Measurements from ENCODE around the gene FNBP1L. TPM values are rescaled to one million over a fixed set of nuclear protein-coding genes. Genes with fewer than 3 reads are reported as not detected.

FNBP1L gene
- total RNA-seq, 1 donor from 2014 or later: 57.8 TPM

DNA sequence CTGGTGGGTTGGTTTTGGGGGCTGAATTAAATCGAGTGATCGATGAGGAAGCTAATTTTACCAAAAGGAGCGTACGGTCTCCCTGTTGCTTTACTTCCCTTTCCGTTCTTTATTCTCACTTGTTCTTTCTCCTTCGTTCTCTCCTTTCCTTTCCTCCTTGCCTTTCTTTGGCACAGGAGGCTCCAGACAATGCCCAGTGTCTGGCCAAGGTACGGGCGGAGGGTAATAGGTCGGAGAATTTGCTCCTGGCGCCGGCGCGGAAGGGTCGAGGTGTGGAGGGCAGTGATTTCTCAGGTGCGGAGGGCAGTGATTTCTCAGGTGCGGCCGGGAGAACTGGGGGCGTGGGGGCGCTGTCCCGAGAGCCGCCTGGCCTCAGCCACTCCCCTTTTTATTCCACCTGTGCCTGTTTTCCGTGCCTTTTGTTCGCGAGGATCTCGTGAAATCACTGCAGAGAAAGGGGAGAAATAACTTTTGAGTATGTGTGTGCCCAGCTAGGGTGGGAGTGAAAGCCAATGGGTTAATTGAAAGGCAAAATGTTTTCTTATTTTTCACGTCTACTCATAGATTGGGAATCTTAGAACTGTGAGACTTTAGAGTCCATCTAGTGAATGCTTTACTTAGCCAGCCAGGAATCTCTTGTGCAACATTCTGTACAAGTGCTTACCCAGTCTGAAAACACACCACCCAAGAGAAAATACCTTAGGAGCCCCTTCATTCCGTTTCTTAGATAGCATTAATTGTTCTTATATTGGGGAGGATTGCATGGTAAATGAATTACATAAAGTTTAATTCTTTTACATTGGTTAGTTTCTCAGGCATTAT is 1.3 kb downstream of the FNBP1L start:
- Mint-ChIP-seq H3K36me3 (ENCODE audit: low read depth, unreplicated experiment) (no peaks in the 10 kb centered on the region), H3K27me3 (ENCODE audit: low read depth, unreplicated experiment) (no peaks in the 10 kb centered on the region), H3K27ac (ENCODE audit: unreplicated experiment) (peak overlapping the region; percentile 96), H3K4me3 (ENCODE audit: unreplicated experiment) (peak overlapping the region; percentile 98), H3K4me1 (ENCODE audit: low read depth, unreplicated experiment) (peaks cover 20% of the 10 kb centered on the region), H3K9me3 (ENCODE audit: unreplicated experiment) (no peaks in the 10 kb centered on the region)
- peak; percentile 60 for FAIRE-seq
- peak; percentile 59 for DNase-seq (ENCODE audit: low read depth)
- H3K79me2 ChIP-seq (ENCODE audit: insufficient read depth, low read length): peaks cover 63% of the 10 kb centered on the region
- H3K27ac ChIP-seq (ENCODE audit: low read depth, low read length): peak overlapping the region; percentile 58
- peak overlapping the region; percentile 83 for H3K9ac ChIP-seq (ENCODE audit: low read length)
- peak overlapping the region; percentile 95 for H2AFZ ChIP-seq (ENCODE audit: low read depth, low read length)
- peak overlapping the region; percentile 93 for H3K4me2 ChIP-seq (ENCODE audit: low read length)
- H3K4me3 ChIP-seq (ENCODE audit: insufficient read depth, low read depth, low read length): peak overlapping the region; percentile 87
- TF ChIP-seq EZH2 (IDR thresholded peaks at IDR 0.05; ENCODE audit: insufficient read depth, low read length): no peak
- TF ChIP-seq, protein P1, sequence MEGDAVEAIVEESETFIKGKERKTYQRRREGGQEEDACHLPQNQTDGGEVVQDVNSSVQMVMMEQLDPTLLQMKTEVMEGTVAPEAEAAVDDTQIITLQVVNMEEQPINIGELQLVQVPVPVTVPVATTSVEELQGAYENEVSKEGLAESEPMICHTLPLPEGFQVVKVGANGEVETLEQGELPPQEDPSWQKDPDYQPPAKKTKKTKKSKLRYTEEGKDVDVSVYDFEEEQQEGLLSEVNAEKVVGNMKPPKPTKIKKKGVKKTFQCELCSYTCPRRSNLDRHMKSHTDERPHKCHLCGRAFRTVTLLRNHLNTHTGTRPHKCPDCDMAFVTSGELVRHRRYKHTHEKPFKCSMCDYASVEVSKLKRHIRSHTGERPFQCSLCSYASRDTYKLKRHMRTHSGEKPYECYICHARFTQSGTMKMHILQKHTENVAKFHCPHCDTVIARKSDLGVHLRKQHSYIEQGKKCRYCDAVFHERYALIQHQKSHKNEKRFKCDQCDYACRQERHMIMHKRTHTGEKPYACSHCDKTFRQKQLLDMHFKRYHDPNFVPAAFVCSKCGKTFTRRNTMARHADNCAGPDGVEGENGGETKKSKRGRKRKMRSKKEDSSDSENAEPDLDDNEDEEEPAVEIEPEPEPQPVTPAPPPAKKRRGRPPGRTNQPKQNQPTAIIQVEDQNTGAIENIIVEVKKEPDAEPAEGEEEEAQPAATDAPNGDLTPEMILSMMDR (IDR thresholded peaks at IDR 0.05; ENCODE audit: insufficient read depth, low read depth, low read length): no peak
- H4K20me1 ChIP-seq (ENCODE audit: insufficient read depth, low read length): peaks cover 50% of the 10 kb centered on the region
- H3K4me1 ChIP-seq (ENCODE audit: insufficient read depth, low read length): peaks cover 5% of the 10 kb centered on the region
- H3K36me3 ChIP-seq (ENCODE audit: insufficient read depth, low read length): no peaks in the 10 kb centered on the region
- H3K9me3 ChIP-seq (ENCODE audit: insufficient read depth, low read depth, low read length): no peaks in the 10 kb centered on the region
- no peaks in the 10 kb centered on the region for H3K27me3 ChIP-seq (ENCODE audit: insufficient read depth, low read length)

DNA sequence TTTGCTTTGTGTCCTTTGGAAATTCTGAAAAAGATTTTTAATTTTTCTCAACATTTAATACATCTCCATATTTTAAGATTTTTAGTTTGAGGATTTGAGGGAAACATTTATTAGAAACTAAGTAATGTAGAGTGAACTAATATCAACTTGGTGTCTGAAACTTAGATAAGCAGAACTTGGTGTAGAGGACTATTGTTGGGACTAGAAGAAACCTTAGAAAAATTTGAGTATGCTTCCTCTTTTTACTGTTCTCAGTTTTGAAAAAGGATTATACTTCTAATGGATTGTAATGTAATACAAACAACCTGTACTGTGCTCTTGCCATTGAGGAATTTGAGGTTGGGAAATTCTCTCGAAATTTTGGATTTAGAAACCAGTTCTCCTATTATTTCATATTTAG is 2.4 kb downstream of the FNBP1L start:
- Histone ChIP-seq H3K9me3 (ENCODE audit: insufficient read depth, low read depth, low read length) (no peaks in the 10 kb centered on the region), H3K27ac (ENCODE audit: low read depth, low read length) (no peak overlapping the region), H3K79me2 (ENCODE audit: insufficient read depth, low read length) (peaks cover 73% of the 10 kb centered on the region), H3K4me1 (ENCODE audit: insufficient read depth, low read length) (peaks cover 5% of the 10 kb centered on the region), H3K9ac (ENCODE audit: low read length) (no peak overlapping the region), H3K36me3 (ENCODE audit: insufficient read depth, low read length) (no peaks in the 10 kb centered on the region), H2AFZ (ENCODE audit: low read depth, low read length) (no peak overlapping the region), H4K20me1 (ENCODE audit: insufficient read depth, low read length) (peaks cover 55% of the 10 kb centered on the region), H3K4me2 (ENCODE audit: low read length) (peak overlapping the region; percentile 12), H3K27me3 (ENCODE audit: insufficient read depth, low read length) (no peaks in the 10 kb centered on the region), H3K4me3 (ENCODE audit: insufficient read depth, low read depth, low read length) (no peak overlapping the region)
- Mint-ChIP-seq H3K4me1 (ENCODE audit: low read depth, unreplicated experiment) (peaks cover 20% of the 10 kb centered on the region), H3K36me3 (ENCODE audit: low read depth, unreplicated experiment) (no peaks in the 10 kb centered on the region), H3K9me3 (ENCODE audit: unreplicated experiment) (no peaks in the 10 kb centered on the region), H3K4me3 (ENCODE audit: unreplicated experiment) (peak overlapping the region; percentile 74), H3K27me3 (ENCODE audit: low read depth, unreplicated experiment) (no peaks in the 10 kb centered on the region), H3K27ac (ENCODE audit: unreplicated experiment) (peak overlapping the region; percentile 3)
- TF ChIP-seq, protein P1 (IDR thresholded peaks at IDR 0.05; ENCODE audit: insufficient read depth, low read depth, low read length): no peak
- no peak for TF ChIP-seq EZH2 (IDR thresholded peaks at IDR 0.05; ENCODE audit: insufficient read depth, low read length)
- FAIRE-seq (no peak), DNase-seq (ENCODE audit: low read depth) (no peak)

DNA sequence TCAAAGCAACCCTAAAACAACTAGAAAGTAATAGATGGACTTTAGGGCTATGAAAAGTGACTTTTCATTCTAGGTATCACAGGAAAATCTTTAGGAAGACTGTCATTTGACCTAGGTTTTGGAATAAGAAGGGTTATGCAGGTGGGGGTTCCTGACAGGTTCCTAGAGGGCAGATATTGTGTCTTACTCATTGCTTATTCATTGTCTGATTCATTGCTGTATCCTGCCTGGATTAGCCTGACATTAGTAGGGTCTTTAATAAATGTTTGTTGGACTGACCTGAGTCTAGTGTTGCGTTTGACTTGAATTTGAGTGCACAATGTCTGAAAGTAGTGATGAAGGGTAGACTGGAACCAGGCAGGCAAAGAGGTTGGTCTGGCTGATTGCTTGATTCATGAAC is 6.0 kb downstream of the FNBP1L start:
- Histone ChIP-seq H3K4me3 (ENCODE audit: insufficient read depth, low read depth, low read length) (no peak overlapping the region), H3K27me3 (ENCODE audit: insufficient read depth, low read length) (no peaks in the 10 kb centered on the region), H3K79me2 (ENCODE audit: insufficient read depth, low read length) (peaks cover 99% of the 10 kb centered on the region), H4K20me1 (ENCODE audit: insufficient read depth, low read length) (peaks cover 81% of the 10 kb centered on the region), H2AFZ (ENCODE audit: low read depth, low read length) (no peak overlapping the region), H3K9ac (ENCODE audit: low read length) (no peak overlapping the region), H3K27ac (ENCODE audit: low read depth, low read length) (no peak overlapping the region), H3K9me3 (ENCODE audit: insufficient read depth, low read depth, low read length) (no peaks in the 10 kb centered on the region), H3K36me3 (ENCODE audit: insufficient read depth, low read length) (no peaks in the 10 kb centered on the region), H3K4me2 (ENCODE audit: low read length) (peak overlapping the region; percentile 26), H3K4me1 (ENCODE audit: insufficient read depth, low read length) (peaks cover 5% of the 10 kb centered on the region)
- Mint-ChIP-seq H3K9me3 (ENCODE audit: unreplicated experiment) (no peaks in the 10 kb centered on the region), H3K36me3 (ENCODE audit: low read depth, unreplicated experiment) (peaks cover 3% of the 10 kb centered on the region), H3K27me3 (ENCODE audit: low read depth, unreplicated experiment) (no peaks in the 10 kb centered on the region), H3K4me3 (ENCODE audit: unreplicated experiment) (no peak overlapping the region), H3K4me1 (ENCODE audit: low read depth, unreplicated experiment) (peaks cover 20% of the 10 kb centered on the region), H3K27ac (ENCODE audit: unreplicated experiment) (no peak overlapping the region)
- FAIRE-seq (no peak), DNase-seq (ENCODE audit: low read depth) (peak; percentile 1)
- TF ChIP-seq, protein P1 (IDR thresholded peaks at IDR 0.05; ENCODE audit: insufficient read depth, low read depth, low read length): no peak
- no peak for TF ChIP-seq EZH2 (IDR thresholded peaks at IDR 0.05; ENCODE audit: insufficient read depth, low read length)

Data from astrocyte (in vitro differentiated cells and primary cell).